HG03354 (cell line): Measurements from ENCODE around the gene EGR4.

Source experiments
- ATAC-seq: cut with Tn5 transposase; IDR thresholded peaks from one replicate; pipeline ENCODE4 v1.9.1; 2021; ENCODE audit warnings: mild to moderate bottlenecking; ENCODE audit not compliant: unreplicated experiment, poor library complexity, severe bottlenecking

The EGR4 gene

GRCh38 chr2:73293534-73294171 lies at the start of gene EGR4:
Gene EGR4 (minus strand): TSS chr2:73293548. CDS start chr2:73293317, 231 bp downstream.
- ATAC-seq: peak; percentile 90

GRCh38 chr2:73341039-73341438 lies 47.7 kb upstream of the EGR4 start:
- ATAC-seq: no peak

GRCh38 chr2:73339201-73339600 lies 45.9 kb upstream of the EGR4 start:
- ATAC-seq: no peak

- ATAC-seq: no peak
These were observed 44.5 kb upstream of the EGR4 start for GRCh38 chr2:73337828-73338227.

- ATAC-seq: no peak
These were observed 41.3 kb upstream of the EGR4 start for GRCh38 chr2:73334620-73335019.

GRCh38 chr2:73334045-73334444 lies 40.7 kb upstream of the EGR4 start:
- no peak for ATAC-seq

- ATAC-seq: no peak
These were observed 40.2 kb upstream of the EGR4 start for GRCh38 chr2:73333564-73333963.

- ATAC-seq: no peak
These were observed 30.9 kb upstream of the EGR4 start for GRCh38 chr2:73324126-73324725.

- ATAC-seq: no peak
These were observed 30.2 kb upstream of the EGR4 start for GRCh38 chr2:73323551-73323950.

- ATAC-seq: no peak
These were observed 21.1 kb upstream of the EGR4 start for GRCh38 chr2:73314441-73314840.

- no peak for ATAC-seq
These were observed 14.4 kb upstream of the EGR4 start for GRCh38 chr2:73307720-73308119.

- ATAC-seq: no peak
These were observed 8.3 kb upstream of the EGR4 start for GRCh38 chr2:73301636-73302035.

- no peak for ATAC-seq
These were observed 7.6 kb upstream of the EGR4 start for GRCh38 chr2:73300926-73301325.

- no peak for ATAC-seq
These were observed 4.2 kb upstream of the EGR4 start for GRCh38 chr2:73297586-73297985.

- ATAC-seq: no peak
These were observed 3.8 kb upstream of the EGR4 start for GRCh38 chr2:73297151-73297559.

GRCh38 chr2:73295751-73296400 lies 2.5 kb upstream of the EGR4 start:
- no peak for ATAC-seq

- no peak for ATAC-seq
These were observed 891 bp upstream of the EGR4 start for GRCh38 chr2:73294239-73294638.

- ATAC-seq: peak; percentile 7
These were observed 328 bp downstream of the EGR4 start for GRCh38 chr2:73292906-73293533.

- no peak for ATAC-seq
These were observed 937 bp downstream of the EGR4 start for GRCh38 chr2:73292316-73292905.
